DMS53 treated with DMSO at 0.1 percent for 48 hours (cell line): ENCODE measurements around the gene LRBA.

Experiments
- DNase-seq: peaks from one replicate; lab custom pipeline; 2025; ENCODE audit not compliant: unreplicated experiment; lab: John Stamatoyannopoulos, UW

LRBA gene

GRCh38 chr4:150886597-150886996, 128.5 kb downstream of the LRBA start:
- no peak for DNase-seq

DNA sequence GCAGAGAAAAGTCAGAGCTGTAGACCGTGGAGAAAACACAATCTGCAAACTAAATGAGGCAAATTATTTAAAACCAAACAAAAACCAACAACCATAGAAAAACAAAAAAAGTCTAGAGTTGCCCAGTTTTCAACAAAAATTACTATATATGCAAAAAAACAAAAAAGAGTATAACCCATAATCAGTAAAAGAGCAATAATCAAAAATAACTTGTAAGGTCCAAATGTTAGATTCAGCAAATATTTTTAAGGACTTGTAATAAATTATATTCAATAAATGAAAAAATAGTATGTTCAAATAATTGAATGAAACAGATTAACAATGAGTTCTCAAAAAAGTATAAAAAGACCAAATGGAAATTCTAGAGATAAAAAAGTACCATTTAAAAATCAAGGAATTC, 130.5 kb downstream of the LRBA start:
- DNase-seq, result no peak

DNA sequence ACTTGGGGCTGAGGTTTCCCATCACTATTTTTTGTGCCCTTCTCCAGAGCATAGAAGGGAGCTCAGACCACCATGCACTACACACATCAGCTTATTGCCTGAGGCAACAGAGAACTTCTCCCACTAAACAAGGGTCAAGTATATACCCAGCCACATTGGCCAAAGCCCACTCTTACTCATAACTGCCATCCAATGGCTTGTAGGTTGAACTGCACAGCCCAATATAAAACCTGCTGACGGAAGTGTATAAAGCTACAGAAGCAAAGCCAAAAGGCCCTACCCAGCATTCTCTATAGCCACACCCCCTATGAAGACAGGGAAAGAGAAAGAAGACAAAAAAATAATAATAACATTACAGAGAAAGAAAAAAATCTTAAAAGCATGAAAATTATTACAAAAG, 139.7 kb downstream of the LRBA start:
- DNase-seq, result no peak

GRCh38 chr4:150874338-150875226, 140.5 kb downstream of the LRBA start:
- no peak for DNase-seq

- peak; percentile 74 for DNase-seq
These were observed 147.9 kb downstream of the LRBA start for GRCh38 chr4:150867148-150867547.

- no peak for DNase-seq
These were observed 151.6 kb downstream of the LRBA start for GRCh38 chr4:150863456-150863855.

GRCh38 chr4:150862829-150863228, 152.3 kb downstream of the LRBA start:
- DNase-seq, result no peak

- no peak for DNase-seq
These were observed 155.6 kb downstream of the LRBA start for GRCh38 chr4:150859453-150859852.

DNA sequence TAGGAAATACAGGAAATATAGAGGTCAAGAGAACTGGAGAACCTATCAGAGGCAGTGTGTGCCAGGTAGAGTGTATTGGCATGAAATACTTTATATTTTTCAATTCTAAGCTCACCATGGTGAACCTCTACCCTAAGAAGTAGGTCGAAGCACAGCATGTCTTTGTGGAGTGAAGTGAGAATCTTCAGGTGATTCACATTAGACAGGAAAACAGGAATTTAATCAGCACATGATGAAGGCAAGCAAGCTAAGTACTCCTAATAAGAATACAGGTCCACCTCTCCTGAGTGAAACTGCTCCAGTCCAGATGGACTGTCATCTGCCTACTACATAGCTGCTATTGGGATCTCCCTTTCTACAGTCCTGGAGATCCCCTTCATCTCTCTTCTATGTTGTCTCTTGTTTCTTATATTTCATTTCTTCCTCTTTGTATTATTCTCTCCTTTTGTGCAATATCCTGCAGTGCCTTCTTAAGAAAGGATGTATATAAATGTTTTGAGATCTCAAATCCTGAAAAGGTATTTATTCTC, 159.0 kb downstream of the LRBA start:
- DNase-seq, result no peak

GRCh38 chr4:150854600-150854999, 160.5 kb downstream of the LRBA start:
- DNase-seq, result no peak

DNA sequence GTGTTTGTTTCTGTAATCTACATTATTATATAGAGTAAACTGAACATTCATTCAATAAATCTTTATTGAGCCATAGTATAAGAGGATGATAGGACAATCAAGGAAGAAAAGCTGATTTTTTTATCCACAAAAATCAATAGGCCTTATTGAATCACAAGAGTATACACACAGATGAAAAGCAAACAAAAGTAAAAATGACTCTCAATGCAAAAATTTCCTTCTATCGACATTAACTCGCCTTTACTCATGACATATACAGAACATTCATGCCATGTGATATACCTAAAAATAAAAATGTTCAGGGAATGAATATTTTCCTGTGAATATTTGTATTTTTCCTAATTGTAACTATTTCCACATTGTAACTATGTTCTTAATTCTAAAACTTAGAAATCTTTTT, 161.2 kb downstream of the LRBA start:
- no peak for DNase-seq

GRCh38 chr4:150852216-150852615, 162.9 kb downstream of the LRBA start:
- no peak for DNase-seq

- DNase-seq, result no peak
These were observed 166.1 kb downstream of the LRBA start for GRCh38 chr4:150849016-150849415.

DNA sequence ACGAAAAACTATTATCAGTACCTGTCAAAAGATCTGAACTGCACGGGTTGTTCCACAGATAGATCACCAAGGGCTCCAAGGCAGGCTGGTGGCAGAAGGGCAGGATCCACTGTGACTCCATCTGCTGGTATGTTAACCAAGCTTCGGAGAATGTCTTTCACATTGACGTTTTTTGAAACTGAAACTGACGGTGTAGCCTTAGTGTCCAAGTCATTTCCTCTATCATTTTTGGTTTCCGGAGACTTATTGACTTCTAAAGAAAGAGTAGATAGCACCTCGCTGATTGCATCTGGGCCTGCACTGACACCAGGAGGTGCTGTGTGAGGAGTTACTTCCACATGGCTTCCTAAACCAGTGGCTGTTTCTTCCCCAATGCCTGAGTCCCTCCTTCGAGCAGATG, 186.9 kb downstream of the LRBA start:
- no peak for DNase-seq

DNA sequence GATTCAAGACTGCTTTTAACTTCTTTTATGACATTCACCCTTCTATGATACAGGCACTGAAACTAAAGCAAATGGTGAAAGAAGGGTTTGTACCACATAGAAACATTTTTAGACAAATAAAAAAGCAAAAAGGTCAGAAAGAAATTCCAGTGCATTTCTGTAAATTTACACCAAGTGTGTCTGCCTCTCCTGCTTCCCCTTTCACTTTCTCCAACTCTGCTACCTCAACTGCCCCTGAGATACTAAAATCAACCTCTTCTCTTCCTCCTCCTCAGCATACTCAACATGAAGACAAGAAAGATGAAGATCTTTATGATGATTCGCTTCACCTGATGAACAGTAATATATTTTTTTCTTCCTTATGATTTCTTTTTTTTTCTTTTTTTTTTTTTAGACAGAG, 187.9 kb downstream of the LRBA start:
- no peak for DNase-seq

DNA sequence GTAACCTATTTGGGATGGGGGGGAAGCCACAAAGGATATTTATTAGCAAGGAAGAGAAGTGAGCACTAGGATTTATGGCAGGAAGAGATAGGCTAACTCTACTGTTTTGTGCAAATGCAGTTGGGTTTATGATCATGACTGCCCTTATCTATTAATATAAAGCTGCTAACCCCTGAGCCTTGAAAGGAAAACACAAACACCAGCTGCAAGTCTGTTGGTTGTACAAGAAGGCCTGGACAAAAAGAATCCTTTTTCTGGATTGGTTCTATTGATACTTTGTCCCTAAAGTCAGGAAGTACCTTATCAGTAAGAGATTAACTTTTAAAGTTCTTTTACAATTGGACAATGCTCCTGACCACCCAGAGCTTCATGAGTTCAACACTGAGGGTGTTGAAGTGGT, 188.8 kb downstream of the LRBA start:
- no peak for DNase-seq

GRCh38 chr4:150822407-150822806, 192.7 kb downstream of the LRBA start:
- no peak for DNase-seq

DNA sequence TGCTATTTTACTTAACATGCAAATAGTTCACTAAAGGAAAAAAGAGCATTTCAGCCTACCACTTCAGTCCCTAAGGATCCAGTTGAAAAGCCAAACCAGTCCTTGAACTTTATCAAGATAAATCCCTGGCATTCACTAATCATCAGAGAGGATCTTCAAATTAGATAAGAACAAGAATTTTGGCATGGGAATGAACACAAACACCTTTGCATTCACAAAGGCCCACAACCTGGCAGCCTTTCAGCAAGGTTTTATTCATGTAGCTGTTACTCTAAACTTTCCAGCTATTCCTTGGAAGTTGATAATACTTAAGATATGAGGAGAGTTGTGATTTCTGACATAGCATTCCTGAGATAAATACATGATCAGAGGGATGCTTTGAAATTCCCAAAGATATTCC, 193.4 kb downstream of the LRBA start:
- no peak for DNase-seq

GRCh38 chr4:150820409-150820808, 194.7 kb downstream of the LRBA start:
- no peak for DNase-seq

- no peak for DNase-seq
These were observed 196.4 kb downstream of the LRBA start for GRCh38 chr4:150818661-150819060.

DNA sequence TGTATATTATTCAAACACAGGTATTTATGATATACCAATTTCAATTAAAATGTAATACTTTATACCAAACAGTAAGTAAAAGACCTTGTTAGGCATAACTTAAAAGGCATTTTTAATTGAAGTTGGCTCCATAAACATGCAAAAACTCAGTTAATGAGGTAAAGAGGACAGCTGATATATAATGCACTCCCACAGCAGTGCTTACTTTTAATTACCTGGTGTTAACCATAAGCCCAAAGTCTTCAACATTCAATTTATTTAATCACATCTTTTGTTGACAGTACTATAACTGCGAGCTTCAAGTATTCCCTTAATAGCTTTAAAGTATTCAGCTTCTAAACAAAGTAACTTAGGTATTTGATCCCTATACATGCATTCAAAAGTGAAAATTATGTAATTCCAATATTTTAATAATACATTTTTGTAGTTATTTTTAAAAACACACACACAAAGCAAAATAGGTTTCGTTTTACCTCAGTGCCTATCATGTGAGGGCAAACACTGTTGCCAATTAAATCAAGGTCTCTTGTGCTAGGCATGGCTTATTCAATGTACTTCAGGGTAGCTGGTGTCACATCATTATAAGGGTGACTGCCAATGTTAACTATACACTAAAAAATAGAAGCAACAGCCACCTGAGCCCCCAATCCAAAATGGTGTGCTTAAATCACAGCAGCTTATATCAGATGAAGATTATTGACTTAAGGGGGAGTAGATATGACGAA, 197.1 kb downstream of the LRBA start:
- DNase-seq, result no peak

- no peak for DNase-seq
These were observed 198.1 kb downstream of the LRBA start for GRCh38 chr4:150817017-150817416.
